Measurements from ENCODE around the gene KCNJ14. TPM values are rescaled to one million over a fixed set of nuclear protein-coding genes. Genes with fewer than 3 reads are reported as not detected.

KCNJ14 gene
- polyA plus RNA-seq, 1 of the 3 experiments (the other 2 are of a cell fraction), result 1.2 TPM

DNA sequence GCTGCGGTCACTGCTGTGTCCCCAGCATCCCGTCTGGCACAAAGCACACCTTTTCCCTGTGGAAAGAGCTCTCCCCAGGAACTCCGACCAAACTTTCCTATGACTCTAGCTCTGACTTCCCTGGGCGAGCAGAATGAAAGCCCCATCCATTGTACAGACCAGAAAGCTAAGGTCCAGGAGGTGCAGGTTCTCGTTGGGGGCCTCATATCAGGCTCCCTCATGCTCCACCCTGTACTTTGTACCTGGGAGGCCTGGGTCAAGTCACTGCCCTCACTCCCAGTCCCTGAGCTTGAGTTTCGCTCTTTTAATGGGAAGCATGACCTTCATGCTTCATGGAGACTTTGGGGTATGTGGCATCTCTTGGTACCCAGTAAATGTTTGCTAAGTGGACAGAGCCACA is 32.2 kb downstream of the KCNJ14 start:
- Histone ChIP-seq H3K9me3 (no peaks in the 10 kb centered on the region), H3K4me1 (ENCODE audit: control insufficient read depth in 1 of 2, insufficient read depth in 2 of 2, low read depth in 1 of 2, low read length in 1 of 2) (peaks cover 3 to 22% of the 10 kb centered on the region in 2 experiments; a peak in 3 of 4 replicates), H3K79me2 (ENCODE audit: insufficient read depth) (no peaks in the 10 kb centered on the region), H3K9me2 (no peaks in the 10 kb centered on the region), H3K4me2 (peak overlapping the region; percentile 60), H2AFZ (ENCODE audit: low read depth) (no peak overlapping the region), H3K27me3 (ENCODE audit: insufficient read depth) (no peaks in the 10 kb centered on the region), H3F3A (replicated peaks; ENCODE audit: insufficient read depth) (peaks cover 25% of the 10 kb centered on the region), H3K9ac (peak overlapping the region; percentile 25; the same call in 1 of the 2 replicates), H4K20me1 (ENCODE audit: insufficient read depth) (no peaks in the 10 kb centered on the region), H3K4me3 (ENCODE audit: low read depth in 2 of 2, low read length in 1 of 2) (no peak overlapping the region), H3K36me3 (replicated peaks in 1 of 2; ENCODE audit: control insufficient read depth in 1 of 2, insufficient read depth in 2 of 2, low read length in 1 of 2) (no peaks in the 10 kb centered on the region), H3K27ac (ENCODE audit: low read depth in 2 of 2, low read length in 1 of 2) (peak overlapping the region; percentile 2 to 77; a peak in 3 of 4 replicates)
- TF ChIP-seq, protein P1, sequence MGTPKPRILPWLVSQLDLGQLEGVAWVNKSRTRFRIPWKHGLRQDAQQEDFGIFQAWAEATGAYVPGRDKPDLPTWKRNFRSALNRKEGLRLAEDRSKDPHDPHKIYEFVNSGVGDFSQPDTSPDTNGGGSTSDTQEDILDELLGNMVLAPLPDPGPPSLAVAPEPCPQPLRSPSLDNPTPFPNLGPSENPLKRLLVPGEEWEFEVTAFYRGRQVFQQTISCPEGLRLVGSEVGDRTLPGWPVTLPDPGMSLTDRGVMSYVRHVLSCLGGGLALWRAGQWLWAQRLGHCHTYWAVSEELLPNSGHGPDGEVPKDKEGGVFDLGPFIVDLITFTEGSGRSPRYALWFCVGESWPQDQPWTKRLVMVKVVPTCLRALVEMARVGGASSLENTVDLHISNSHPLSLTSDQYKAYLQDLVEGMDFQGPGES (IDR thresholded peaks at IDR 0.05; ENCODE audit: low read depth, low read length), result no peak
- no peak for TF ChIP-seq RAD21 (IDR thresholded peaks at IDR 0.05; ENCODE audit: low read length)
- no peak for TF ChIP-seq TAF1 (IDR thresholded peaks at IDR 0.05; ENCODE audit: borderline replicate concordance, low read depth, low read length)
- TF ChIP-seq FOXM1 (IDR thresholded peaks at IDR 0.05; ENCODE audit: low read depth), result no peak
- no peak for TF ChIP-seq TCF12 (IDR thresholded peaks at IDR 0.05)
- no peak for TF ChIP-seq TEAD4 (IDR thresholded peaks at IDR 0.05; ENCODE audit: borderline replicate concordance, insufficient read depth)
- TF ChIP-seq, protein P2, sequence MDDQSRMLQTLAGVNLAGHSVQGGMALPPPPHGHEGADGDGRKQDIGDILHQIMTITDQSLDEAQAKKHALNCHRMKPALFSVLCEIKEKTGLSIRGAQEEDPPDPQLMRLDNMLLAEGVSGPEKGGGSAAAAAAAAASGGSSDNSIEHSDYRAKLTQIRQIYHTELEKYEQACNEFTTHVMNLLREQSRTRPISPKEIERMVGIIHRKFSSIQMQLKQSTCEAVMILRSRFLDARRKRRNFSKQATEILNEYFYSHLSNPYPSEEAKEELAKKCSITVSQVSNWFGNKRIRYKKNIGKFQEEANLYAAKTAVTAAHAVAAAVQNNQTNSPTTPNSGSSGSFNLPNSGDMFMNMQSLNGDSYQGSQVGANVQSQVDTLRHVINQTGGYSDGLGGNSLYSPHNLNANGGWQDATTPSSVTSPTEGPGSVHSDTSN (IDR thresholded peaks at IDR 0.05), result no peak
- TF ChIP-seq POLR2AphosphoS5 (IDR thresholded peaks at IDR 0.05; ENCODE audit: low read depth, low read length), result no peak
- no peak for TF ChIP-seq FOSL2 (IDR thresholded peaks at IDR 0.05; ENCODE audit: borderline replicate concordance, low read depth)
- no peak for TF ChIP-seq RCOR1 (IDR thresholded peaks at IDR 0.05; ENCODE audit: low read length)
- TF ChIP-seq, protein P3, sequence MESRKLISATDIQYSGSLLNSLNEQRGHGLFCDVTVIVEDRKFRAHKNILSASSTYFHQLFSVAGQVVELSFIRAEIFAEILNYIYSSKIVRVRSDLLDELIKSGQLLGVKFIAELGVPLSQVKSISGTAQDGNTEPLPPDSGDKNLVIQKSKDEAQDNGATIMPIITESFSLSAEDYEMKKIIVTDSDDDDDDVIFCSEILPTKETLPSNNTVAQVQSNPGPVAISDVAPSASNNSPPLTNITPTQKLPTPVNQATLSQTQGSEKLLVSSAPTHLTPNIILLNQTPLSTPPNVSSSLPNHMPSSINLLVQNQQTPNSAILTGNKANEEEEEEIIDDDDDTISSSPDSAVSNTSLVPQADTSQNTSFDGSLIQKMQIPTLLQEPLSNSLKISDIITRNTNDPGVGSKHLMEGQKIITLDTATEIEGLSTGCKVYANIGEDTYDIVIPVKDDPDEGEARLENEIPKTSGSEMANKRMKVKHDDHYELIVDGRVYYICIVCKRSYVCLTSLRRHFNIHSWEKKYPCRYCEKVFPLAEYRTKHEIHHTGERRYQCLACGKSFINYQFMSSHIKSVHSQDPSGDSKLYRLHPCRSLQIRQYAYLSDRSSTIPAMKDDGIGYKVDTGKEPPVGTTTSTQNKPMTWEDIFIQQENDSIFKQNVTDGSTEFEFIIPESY (IDR thresholded peaks at IDR 0.05; ENCODE audit: borderline replicate concordance, low read depth), result no peak
- no peak for TF ChIP-seq YY1 (IDR thresholded peaks at IDR 0.05; ENCODE audit: low read depth)
- TF ChIP-seq MXI1 (IDR thresholded peaks at IDR 0.05; ENCODE audit: low read depth, low read length), result no peak
- TF ChIP-seq, protein P4, sequence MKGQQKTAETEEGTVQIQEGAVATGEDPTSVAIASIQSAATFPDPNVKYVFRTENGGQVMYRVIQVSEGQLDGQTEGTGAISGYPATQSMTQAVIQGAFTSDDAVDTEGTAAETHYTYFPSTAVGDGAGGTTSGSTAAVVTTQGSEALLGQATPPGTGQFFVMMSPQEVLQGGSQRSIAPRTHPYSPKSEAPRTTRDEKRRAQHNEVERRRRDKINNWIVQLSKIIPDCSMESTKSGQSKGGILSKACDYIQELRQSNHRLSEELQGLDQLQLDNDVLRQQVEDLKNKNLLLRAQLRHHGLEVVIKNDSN (IDR thresholded peaks at IDR 0.05; ENCODE audit: borderline replicate concordance, low read depth), result no peak
- no peak for TF ChIP-seq SMC3 (IDR thresholded peaks at IDR 0.05; ENCODE audit: low read depth, low read length)
- TF ChIP-seq GATA2 (CRISPR knock-in tag; IDR thresholded peaks at IDR 0.05), result no peak
- POLR2A ChIA-PET, result interaction anchor here (0.8 kb wide), 1 partner anchor 8 kb away, joined by 3 read pairs; no protein-coding TSS in a partner anchor
- WGBS (ENCODE audit: low lambda C conversion rate), result 68% methylated on average over 6 of the region's 6 CpGs
- no peak for DNase-seq
- CTCF ChIA-PET, result interaction anchor here (1.6 to 15.9 kb wide), 3 partner anchors 14 to 122 kb away, joined by 4 to 230 read pairs (median 6); no protein-coding TSS in a partner anchor

All from SK-N-SH (cell line).